NCI-H128 (cell line): ENCODE results near the gene HIGD1B.
A peak's percentile ranks its signal among the peaks of the same experiment; 100 is the strongest.

Experiments
- DNase-seq: peaks from one replicate; lab custom pipeline; 2025; ENCODE audit not compliant: unreplicated experiment; lab: John Stamatoyannopoulos, UW

HIGD1B gene

GRCh38 chr17:44875761-44876160, 28.1 kb downstream of the HIGD1B start:
- no peak for DNase-seq

DNA sequence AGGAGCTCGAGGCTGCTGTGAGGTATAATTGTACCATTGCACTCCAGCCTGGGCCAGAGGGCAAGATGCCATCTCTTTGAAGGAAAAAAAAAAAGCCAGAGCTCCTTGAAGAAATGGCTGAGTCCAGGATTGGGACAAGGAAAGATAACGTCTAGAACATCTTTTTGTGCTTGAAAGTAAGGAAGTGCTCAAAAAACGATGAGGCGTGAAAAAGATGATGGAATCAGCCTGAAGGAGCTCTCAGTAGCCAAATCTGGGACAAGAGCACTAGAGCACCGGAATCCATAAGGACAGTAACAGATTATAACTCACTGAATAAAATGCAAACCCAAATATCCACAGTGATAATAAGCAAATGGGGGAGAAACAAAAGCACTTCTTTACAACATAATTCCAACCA, 29.4 kb downstream of the HIGD1B start:
- DNase-seq: no peak

DNA sequence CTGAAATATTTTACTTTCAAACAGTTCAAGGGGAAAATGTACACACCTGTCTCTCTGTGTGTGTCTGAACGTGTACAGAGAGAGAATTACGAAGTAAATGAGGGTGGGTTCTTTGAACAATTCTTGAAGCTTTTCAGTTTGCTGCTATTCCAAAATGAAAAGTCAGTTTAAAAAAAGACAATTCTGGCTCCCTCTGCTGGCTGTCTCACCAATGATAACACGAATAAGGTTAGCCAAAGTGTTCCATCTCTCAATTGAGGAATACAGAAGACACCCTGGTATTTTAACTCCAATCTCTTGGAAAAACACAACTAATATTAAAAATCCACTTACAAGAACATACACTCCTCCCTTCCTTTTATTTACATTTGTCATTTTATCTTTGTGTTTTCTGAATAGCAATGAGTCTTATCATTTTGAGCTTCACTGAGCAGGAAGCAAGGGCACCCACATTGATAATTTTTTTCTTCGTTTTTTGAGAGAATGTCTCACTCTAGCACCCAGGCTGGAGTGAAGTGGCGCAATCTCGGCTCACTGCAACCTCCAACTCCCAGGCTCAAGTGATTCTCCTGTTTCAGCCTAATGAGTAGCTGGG, 31.0 kb downstream of the HIGD1B start:
- no peak for DNase-seq

- DNase-seq: no peak
Observed at GRCh38 chr17:44879376-44879775, 31.7 kb downstream of the HIGD1B start.

GRCh38 chr17:44880062-44880461, 32.4 kb downstream of the HIGD1B start:
- no peak for DNase-seq

DNA sequence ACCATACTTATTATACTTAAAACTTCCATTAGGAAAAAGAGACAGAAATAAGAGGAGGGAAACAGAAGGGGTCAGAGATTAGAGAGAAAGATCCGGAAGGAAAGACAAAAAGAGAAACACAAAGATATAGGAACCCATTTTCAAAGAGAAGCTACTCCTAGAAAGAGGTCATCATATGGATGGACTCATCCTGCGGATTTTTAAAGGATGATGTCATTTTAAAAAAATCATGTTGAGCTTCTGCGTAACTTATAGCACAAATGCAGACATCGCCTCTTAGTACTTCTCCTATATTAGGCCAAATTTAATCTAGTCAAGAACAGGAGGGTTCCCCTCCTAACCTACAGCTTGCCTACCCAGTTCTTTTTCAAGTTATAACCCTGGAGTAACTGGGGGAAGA, 33.5 kb downstream of the HIGD1B start:
- no peak for DNase-seq

DNA sequence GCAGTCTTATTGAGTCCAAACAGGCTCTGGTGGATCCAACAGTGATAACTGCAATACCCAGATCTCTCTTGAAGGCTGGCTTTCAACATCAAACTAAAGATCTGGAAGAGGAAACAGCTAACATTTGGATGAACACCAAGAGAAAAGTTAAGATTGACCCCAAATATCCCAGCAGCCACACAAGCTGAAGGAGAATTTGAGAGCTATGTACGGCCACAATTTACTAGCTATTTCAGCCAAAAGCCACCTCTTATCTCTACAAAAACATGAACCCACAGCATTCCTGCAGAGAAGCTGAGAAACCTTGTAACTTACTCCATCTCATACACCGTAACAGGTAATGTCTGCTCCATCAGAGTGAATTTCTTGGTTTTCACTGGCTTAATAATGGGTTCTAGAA, 37.3 kb downstream of the HIGD1B start:
- DNase-seq: no peak

DNA sequence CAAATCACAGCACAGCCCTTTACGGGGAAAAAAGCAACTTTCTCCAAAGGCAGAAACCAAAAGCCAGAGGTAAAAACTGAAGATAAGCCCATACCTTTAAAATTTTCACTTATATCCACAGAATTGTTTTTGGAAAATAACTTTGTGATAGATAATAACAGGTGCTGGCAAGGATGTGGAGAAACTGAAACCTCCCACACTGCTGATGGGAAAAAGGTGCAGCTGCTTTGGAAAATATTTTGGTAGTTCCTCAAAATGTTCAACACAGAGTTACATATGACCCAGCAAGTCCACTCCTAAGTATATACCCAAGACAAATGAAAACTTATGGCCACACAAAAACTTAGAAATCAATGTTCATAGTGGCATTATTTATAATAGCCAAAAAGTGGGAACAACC, 39.3 kb downstream of the HIGD1B start:
- no peak for DNase-seq

DNA sequence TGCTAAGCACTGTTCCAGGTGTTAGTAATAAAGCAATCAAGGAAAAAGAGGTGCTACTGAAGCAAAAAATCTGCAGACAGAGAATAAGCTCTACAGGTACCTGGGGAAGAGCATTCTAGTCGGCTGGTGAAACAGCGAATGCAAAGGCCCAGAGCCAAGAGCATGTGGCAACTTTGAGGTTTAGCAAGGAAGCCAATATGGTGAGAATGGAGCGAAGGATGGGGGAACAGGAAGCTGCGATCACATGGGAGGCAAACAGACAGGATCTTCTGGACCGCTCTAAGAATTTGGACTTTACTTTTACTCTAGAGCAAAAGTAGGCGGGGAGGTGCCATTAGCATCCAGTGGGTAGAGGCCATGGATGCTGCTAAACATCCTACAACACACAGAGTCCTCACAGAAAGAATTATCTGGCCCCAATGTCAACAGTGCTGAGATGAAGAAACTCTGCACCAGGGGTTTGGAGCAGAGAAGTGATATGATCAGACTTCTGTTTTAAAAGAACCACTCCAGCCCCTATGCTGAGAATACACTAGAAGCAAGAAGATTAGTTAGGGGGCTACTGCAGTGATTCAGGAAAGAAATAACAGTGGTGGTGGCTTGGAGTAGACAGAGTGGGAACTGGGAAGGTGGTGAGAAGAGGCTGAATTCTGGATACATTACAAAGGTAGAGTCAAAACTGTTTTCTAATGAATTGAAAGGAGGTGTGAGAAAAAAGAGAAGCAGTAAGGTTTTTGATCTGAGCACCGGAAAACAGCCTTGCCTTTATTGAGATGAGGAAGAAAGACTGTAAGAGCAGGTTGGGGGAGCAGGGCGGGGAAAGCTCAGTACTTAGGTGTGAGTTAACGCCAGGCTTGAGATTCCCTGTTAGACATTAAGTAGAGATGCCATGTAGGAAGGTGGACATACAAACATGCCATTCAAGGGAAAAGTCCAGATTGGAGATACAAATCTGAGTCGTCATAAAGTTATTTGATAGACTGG, 40.6 kb downstream of the HIGD1B start:
- no peak for DNase-seq

DNA sequence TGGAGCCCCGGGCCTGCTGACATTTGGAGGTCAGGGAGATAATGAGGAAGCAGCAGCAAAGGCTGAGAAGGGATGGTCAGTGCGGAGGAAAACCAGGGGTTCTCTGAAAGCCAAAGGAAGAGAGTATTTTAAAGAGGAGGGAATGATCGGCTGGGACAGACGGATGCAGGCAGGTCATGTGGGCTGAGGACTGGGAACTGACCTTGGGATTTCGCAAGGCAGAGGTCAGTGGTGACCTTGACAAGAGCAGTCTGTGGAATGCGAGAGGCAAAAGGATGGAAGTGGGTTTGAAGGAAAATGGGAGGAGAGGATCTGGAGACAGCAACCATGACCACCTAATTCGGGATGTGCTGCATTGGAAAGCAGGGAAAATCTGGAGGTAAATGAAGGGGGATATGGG, 41.3 kb downstream of the HIGD1B start:
- no peak for DNase-seq

DNA sequence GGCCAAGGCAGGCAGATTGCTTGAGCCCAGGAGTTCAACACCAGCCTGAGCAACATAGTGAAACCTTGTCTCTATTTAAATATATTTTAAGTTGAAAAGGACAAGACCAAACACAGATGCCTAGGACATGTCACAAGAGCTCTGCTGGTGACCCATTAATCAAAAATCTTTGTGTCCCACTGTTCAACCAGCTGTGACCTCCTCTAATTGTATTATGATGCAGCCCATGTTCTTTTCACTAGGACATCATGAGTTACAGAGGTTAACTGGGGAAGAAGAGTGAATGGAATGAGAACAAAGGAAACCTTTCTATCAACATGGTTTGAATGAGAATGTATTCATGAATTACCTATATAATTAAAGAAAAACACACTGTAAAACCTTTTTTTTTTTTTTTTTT, 44.6 kb downstream of the HIGD1B start:
- DNase-seq: no peak

- no peak for DNase-seq
Observed at GRCh38 chr17:44894642-44895041, 47.0 kb downstream of the HIGD1B start.

- DNase-seq: no peak
Observed at GRCh38 chr17:44898768-44899073, 51.0 kb downstream of the HIGD1B start.

DNA sequence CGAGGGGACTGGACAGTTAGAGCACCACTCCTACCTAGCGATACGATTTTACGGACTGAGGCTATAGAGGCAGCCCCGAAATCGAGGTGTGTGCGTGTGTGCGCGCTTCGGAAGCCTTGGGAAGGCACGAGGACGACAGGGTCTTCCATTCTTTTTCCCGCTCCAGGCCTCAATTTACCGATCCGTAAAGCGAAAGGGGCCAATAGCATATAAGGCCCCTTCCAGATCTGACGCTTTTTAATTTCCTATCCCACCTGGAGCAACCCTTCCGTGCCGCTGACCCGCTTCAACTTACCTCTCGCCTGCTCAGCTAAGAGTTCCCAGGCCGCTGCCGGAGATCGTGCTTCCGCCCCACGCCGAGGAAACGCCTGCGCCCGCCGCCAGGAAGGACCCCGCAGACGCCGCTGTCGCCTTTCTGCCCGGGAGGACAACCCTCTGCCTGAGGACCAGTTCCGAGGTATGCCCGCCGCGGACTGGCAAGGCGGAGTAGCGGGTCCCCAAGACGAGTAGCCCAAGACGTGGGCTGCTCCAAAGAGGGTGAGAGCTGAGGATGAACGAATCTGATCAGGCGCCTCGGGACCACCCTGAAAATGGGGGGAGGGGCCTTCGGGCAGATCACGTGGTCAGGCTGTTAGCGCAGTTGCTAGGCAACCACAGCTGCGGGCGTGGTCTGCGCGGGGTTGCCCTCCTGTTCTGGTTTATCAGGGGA, 51.5 kb downstream of the HIGD1B start, which contains the start of gene EFTUD2:
Gene EFTUD2, minus strand, starts transcription at position 372 of the 709 bp plus-strand sequence. CDS start 4,924 bp downstream, outside the sequence.
- peak; percentile 81 for DNase-seq
